SK-N-SH (cell line): ENCODE data around the gene OPA3. TPM values are rescaled to one million over a fixed set of nuclear protein-coding genes. Genes with fewer than 3 reads are reported as not detected.

Experiments
- CTCF ChIA-PET: fragments of 300-600, 350-600 bp; formaldehyde crosslinking; extraction: SDS; loops from one replicate; lab custom pipeline; 2021; lab: Yijun Ruan, JAX
- POLR2A ChIA-PET: fragments of 350-600 bp; sonication (Branson Sonifier 250); formaldehyde crosslinking; extraction: SDS; loops from one replicate; lab custom pipeline; 2020; ENCODE audit warnings: antibody characterized with exemption, inconsistent platforms; lab: Yijun Ruan, JAX
- DNase-seq: peaks from one replicate; pipeline ENCODE4 v3.0.0; 2012
- H2AFZ ChIP-seq: fragments of 200-600 bp; sonication (generic); 2 replicates; pipeline ENCODE4 v1.8.1; 2016; ENCODE audit warnings: antibody characterized with exemption, mild to moderate bottlenecking, low read depth
- H3F3A ChIP-seq: fragments of 200-600 bp; sonication (generic); replicated peaks from 2 replicates; pipeline ENCODE3; 2016; ENCODE audit warnings: antibody characterized with exemption, mild to moderate bottlenecking; ENCODE audit not compliant: insufficient read depth
- H3K27ac ChIP-seq, 2 experiments: fragments of 200-500 bp in 1 of 2; fragments of 200-600 bp in 1 of 2; sonication (Bioruptor generic) in 1 of 2; sonication (generic), shearing (Covaris generic) in 1 of 2; 2 replicates each; pipeline versions ENCODE4 v1.5.1 to v1.6.1; 2014 to 2016; ENCODE audit warnings: low read depth in 2 of 2, inconsistent platforms in 1 of 2, low read length in 1 of 2, mild to moderate bottlenecking in 1 of 2, mixed read lengths in 1 of 2
- H3K27me3 ChIP-seq: fragments of 200-600 bp; sonication (generic), shearing (Covaris generic); 2 replicates; pipeline ENCODE4 v1.6.1; 2016; ENCODE audit warnings: mixed run types; ENCODE audit not compliant: insufficient read depth
- H3K36me3 ChIP-seq, 2 experiments: fragments of 200-500 bp in 1 of 2; fragments of 200-600 bp in 1 of 2; sonication (Bioruptor generic) in 1 of 2; sonication (generic) in 1 of 2; replicated peaks in 1 of 2; 2 replicates each; pipeline versions ENCODE3 to v1.5.1; 2014 to 2016; ENCODE audit warnings: low read length in 1 of 2, mild to moderate bottlenecking in 1 of 2; ENCODE audit not compliant: insufficient read depth in 2 of 2, control insufficient read depth in 1 of 2
- H3K4me1 ChIP-seq, 2 experiments: fragments of 200-500 bp in 1 of 2; fragments of 200-600 bp in 1 of 2; sonication (Bioruptor generic) in 1 of 2; sonication (generic), shearing (Covaris generic) in 1 of 2; 2 replicates each; pipeline versions ENCODE4 v1.5.1 to v1.6.1; 2014 to 2016; ENCODE audit warnings: low read depth in 1 of 2, low read length in 1 of 2, mixed run types in 1 of 2; ENCODE audit not compliant: insufficient read depth in 2 of 2, control insufficient read depth in 1 of 2
- H3K4me2 ChIP-seq: fragments of 200-600 bp; sonication (generic), shearing (Covaris generic); 2 replicates; pipeline ENCODE4 v1.6.1; 2017; ENCODE audit warnings: mixed run types
- H3K4me3 ChIP-seq, 2 experiments: fragments of 200-500 bp in 1 of 2; fragments of 200-600 bp in 1 of 2; sonication (Bioruptor generic) in 1 of 2; sonication (generic), shearing (Covaris generic) in 1 of 2; 2 replicates each; pipeline versions ENCODE4 v1.5.1 to v1.8.1; 2014 to 2016; ENCODE audit warnings: low read depth in 2 of 2, inconsistent platforms in 1 of 2, low read length in 1 of 2, mild to moderate bottlenecking in 1 of 2, mixed read lengths in 1 of 2, moderate library complexity in 1 of 2
- H3K79me2 ChIP-seq: fragments of 200-600 bp; sonication (generic); 2 replicates; pipeline ENCODE4 v1.8.1; 2017; ENCODE audit warnings: mild to moderate bottlenecking; ENCODE audit not compliant: insufficient read depth
- H3K9ac ChIP-seq: fragments of 200-600 bp; sonication (generic); 2 replicates; pipeline ENCODE4 v1.6.1; 2017; ENCODE audit warnings: mixed run types
- H3K9me2 ChIP-seq: fragments of 200-600 bp; sonication (generic); 2 replicates; pipeline ENCODE4 v1.6.1; 2017; ENCODE audit warnings: mixed run types
- H3K9me3 ChIP-seq: fragments of 200-600 bp; sonication (generic); 2 replicates; pipeline ENCODE4 v1.6.1; 2017; ENCODE audit warnings: mixed run types, mild to moderate bottlenecking, moderate library complexity
- H4K20me1 ChIP-seq: fragments of 200-600 bp; sonication (generic); 2 replicates; pipeline ENCODE4 v1.6.1; 2017; ENCODE audit warnings: mild to moderate bottlenecking, mixed run types; ENCODE audit not compliant: insufficient read depth
- EP300 ChIP-seq, 2 experiments: IDR thresholded peaks; 2 replicates each; pipeline versions ENCODE4 v1.4.0 to v1.6.1; 2012; ENCODE audit warnings: borderline replicate concordance in 1 of 2, low read depth in 1 of 2, low read length in 1 of 2
- FOXJ3 ChIP-seq: sonication (generic); formaldehyde crosslinking; IDR thresholded peaks from 2 replicates; pipeline ENCODE4 v1.5.1; 2020; ENCODE audit warnings: mild to moderate bottlenecking, missing genetic modification reagents
- GABPA ChIP-seq: IDR thresholded peaks from 2 replicates; pipeline ENCODE4 v1.4.0; 2012; ENCODE audit warnings: low read depth, mild to moderate bottlenecking
- GATA2 ChIP-seq: sonication (generic); formaldehyde crosslinking; IDR thresholded peaks from 2 replicates; pipeline ENCODE4 v1.5.0; 2020; ENCODE audit warnings: mild to moderate bottlenecking, missing genetic modification reagents
- JUND ChIP-seq: IDR thresholded peaks from 2 replicates; pipeline ENCODE4 v1.4.0; 2012
- NRF1 ChIP-seq: IDR thresholded peaks from 2 replicates; pipeline ENCODE4 v1.6.1; 2012; ENCODE audit warnings: low read depth, mild to moderate bottlenecking, low read length
- POLR2AphosphoS5 ChIP-seq: IDR thresholded peaks from 2 replicates; pipeline ENCODE4 v1.6.1; 2012; ENCODE audit warnings: low read depth, low read length
- RCOR1 ChIP-seq: fragments of 150-350 bp; IDR thresholded peaks from 2 replicates; pipeline ENCODE4 v1.6.1; 2017; ENCODE audit warnings: antibody characterized with exemption, low read length
- RFX5 ChIP-seq: IDR thresholded peaks from 2 replicates; pipeline ENCODE4 v1.6.1; 2012; ENCODE audit warnings: mild to moderate bottlenecking, improper control_type of control experiment, low read length
- SIN3A ChIP-seq: IDR thresholded peaks from 2 replicates; pipeline ENCODE4 v1.6.1; 2012; ENCODE audit warnings: low read depth, mild to moderate bottlenecking, low read length, moderate library complexity, borderline replicate concordance
- TAF1 ChIP-seq: IDR thresholded peaks from 2 replicates; pipeline ENCODE4 v1.6.1; 2012; ENCODE audit warnings: low read depth, mild to moderate bottlenecking, low read length, moderate library complexity, borderline replicate concordance
- TEAD4 ChIP-seq: IDR thresholded peaks from 2 replicates; pipeline ENCODE4 v1.4.0; 2012; ENCODE audit warnings: mild to moderate bottlenecking, borderline replicate concordance; ENCODE audit not compliant: insufficient read depth
- WGBS: methylation state at CpG from one replicate; pipeline ENCODE4 v1.1.6; 2017; ENCODE audit warnings: low lambda C conversion rate; 5-methylcytosine and 5-hydroxymethylcytosine counted together
- polyA plus RNA-seq, 3 experiments: library from polyadenylated mRNA; depleted of rRNA; stranded (reverse); fragments of >200 nt; gene quantifications; 2 replicates each; pipeline ENCODE4 v1.2.3, GENCODE V29; 2012
- TF ChIP-seq, protein P1 (sequence below): IDR thresholded peaks from 2 replicates; pipeline ENCODE4 v1.4.0; 2012; ENCODE audit warnings: low read depth, borderline replicate concordance
- TF ChIP-seq, protein P2 (sequence below): fragments of 200-600 bp; sonication (generic); IDR thresholded peaks from 2 replicates; pipeline ENCODE4 v1.6.1; 2017; ENCODE audit warnings: antibody characterized with exemption, mild to moderate bottlenecking, moderate library complexity

The OPA3 gene
- polyA plus RNA-seq, 1 of the 3 experiments (the other 2 are of a cell fraction): 10.0 TPM

DNA sequence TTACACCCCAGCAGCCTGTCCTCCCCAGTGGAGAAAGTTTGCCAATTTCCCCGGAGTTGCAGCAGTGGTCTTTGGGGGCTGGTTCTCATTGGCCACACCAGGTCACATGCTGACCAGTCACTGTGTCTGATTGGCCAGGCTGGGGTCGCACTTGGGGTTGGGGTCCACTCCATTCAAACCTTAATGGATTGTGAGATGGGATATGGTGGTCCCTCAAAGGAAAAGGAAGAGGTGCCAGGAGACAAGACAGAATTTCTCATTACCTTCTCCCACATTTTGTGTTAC, 82.9 kb downstream of the OPA3 start:
- Histone ChIP-seq H2AFZ (no peak overlapping the region), H3F3A (peaks cover 20% of the 10 kb centered on the region), H3K9me2 (no peaks in the 10 kb centered on the region), H3K4me3 (no peak overlapping the region), H3K9ac (no peak overlapping the region), H3K79me2 (no peaks in the 10 kb centered on the region), H3K36me3 (no peaks in the 10 kb centered on the region), H3K9me3 (no peaks in the 10 kb centered on the region), H3K4me2 (no peak overlapping the region), H3K4me1 (peaks cover 6 to 13% of the 10 kb centered on the region in 2 experiments; a peak in 2 of 4 replicates), H3K27me3 (no peaks in the 10 kb centered on the region), H4K20me1 (no peaks in the 10 kb centered on the region), H3K27ac (no peak overlapping the region)
- ChIA-PET CTCF (interaction anchor here (0.7 to 1.2 kb wide), 3 partner anchors 27 to 141 kb away, joined by 3 to 5 read pairs (median 4); no protein-coding TSS in a partner anchor), POLR2A (no interaction called here)
- TF ChIP-seq, protein P1, sequence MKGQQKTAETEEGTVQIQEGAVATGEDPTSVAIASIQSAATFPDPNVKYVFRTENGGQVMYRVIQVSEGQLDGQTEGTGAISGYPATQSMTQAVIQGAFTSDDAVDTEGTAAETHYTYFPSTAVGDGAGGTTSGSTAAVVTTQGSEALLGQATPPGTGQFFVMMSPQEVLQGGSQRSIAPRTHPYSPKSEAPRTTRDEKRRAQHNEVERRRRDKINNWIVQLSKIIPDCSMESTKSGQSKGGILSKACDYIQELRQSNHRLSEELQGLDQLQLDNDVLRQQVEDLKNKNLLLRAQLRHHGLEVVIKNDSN: peak; percentile 47; the same call in 1 of the 2 replicates
- TF ChIP-seq RCOR1: no peak
- DNase-seq: peak; percentile 35
- WGBS: 65% methylated on average over 2 of the region's 2 CpGs

DNA sequence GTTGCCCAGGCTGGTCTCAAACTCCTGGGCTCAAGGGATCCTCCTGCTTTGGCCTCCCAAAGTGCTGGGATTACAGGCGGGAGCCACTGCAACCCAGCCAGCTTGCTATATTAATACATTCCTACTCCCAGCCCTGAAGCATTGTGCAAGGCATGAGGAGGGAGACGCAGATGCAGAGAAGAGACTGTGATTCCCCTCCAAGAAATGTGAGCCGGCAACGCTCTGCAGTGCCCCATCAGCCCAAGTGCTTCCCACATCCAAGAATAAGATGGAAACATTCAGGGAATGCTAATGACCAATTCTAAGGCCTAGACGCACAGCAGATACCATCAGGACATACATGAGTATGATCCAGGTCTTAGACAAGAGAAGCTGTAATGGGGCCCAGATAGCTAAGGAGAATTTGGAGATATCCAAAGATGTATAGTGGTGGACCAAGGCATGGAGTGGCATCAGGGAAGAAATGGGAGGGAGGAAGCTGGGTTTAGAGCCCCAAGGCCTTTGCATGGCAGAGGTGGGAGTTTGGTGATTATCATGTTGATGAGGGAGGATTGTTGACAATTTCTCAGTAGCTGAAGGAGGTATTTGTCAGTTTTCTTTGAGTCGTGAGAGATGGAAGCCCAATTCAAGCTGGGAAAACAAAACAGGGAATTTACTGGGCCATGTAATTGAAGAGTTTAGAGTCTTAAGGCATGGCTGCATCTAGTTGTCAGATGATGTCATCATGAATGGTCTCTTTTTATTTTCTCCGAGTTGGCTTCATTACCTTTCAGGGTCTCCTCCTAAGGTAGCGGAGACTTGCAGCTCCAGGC, 83.5 kb downstream of the OPA3 start:
- Histone ChIP-seq H3K27ac (no peak overlapping the region), H3K9me2 (no peaks in the 10 kb centered on the region), H3K4me2 (no peak overlapping the region), H3K4me1 (peaks cover 7 to 12% of the 10 kb centered on the region in 2 experiments; a peak in 2 of 4 replicates), H3F3A (peaks cover 17% of the 10 kb centered on the region), H4K20me1 (0 out of 2 replicates have a peak, but pooled peaks cover under 1% of the 10 kb centered on the region), H3K36me3 (no peaks in the 10 kb centered on the region), H2AFZ (no peak overlapping the region), H3K4me3 (no peak overlapping the region), H3K9ac (no peak overlapping the region), H3K27me3 (no peaks in the 10 kb centered on the region), H3K79me2 (no peaks in the 10 kb centered on the region), H3K9me3 (no peaks in the 10 kb centered on the region)
- ChIA-PET POLR2A (no interaction called here), CTCF (interaction anchor here (0.7 to 7.8 kb wide), 4 partner anchors 15 to 142 kb away, joined by 3 to 97 read pairs (median 4); no protein-coding TSS in a partner anchor)
- whole genome bisulfite sequencing: 86% methylated on average over 8 of the region's 8 CpGs
- peak; percentile 1 for DNase-seq
- TF ChIP-seq TAF1 (no peak), NRF1 (no peak), EP300 (IDR thresholded peaks at IDR 0.05; ENCODE audit: borderline replicate concordance in 1 of 2, low read depth in 1 of 2, low read length in 1 of 2) (no peak), FOXJ3 (CRISPR knock-in tag) (no peak), JUND (no peak), RFX5 (no peak), GABPA (no peak), GATA2 (CRISPR knock-in tag) (no peak), SIN3A (no peak), POLR2AphosphoS5 (no peak), TEAD4 (no peak)
- TF ChIP-seq, protein P2, sequence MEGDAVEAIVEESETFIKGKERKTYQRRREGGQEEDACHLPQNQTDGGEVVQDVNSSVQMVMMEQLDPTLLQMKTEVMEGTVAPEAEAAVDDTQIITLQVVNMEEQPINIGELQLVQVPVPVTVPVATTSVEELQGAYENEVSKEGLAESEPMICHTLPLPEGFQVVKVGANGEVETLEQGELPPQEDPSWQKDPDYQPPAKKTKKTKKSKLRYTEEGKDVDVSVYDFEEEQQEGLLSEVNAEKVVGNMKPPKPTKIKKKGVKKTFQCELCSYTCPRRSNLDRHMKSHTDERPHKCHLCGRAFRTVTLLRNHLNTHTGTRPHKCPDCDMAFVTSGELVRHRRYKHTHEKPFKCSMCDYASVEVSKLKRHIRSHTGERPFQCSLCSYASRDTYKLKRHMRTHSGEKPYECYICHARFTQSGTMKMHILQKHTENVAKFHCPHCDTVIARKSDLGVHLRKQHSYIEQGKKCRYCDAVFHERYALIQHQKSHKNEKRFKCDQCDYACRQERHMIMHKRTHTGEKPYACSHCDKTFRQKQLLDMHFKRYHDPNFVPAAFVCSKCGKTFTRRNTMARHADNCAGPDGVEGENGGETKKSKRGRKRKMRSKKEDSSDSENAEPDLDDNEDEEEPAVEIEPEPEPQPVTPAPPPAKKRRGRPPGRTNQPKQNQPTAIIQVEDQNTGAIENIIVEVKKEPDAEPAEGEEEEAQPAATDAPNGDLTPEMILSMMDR: no peak
